Right cardiac atrium (tissue), 5 donors: ENCODE data around the gene ZNF655. TPM values are rescaled to one million over a fixed set of nuclear protein-coding genes. Genes with fewer than 3 reads are reported as not detected.
"Not testable (repeated sequence)": the region's sequence is repeated elsewhere in the genome, so short reads cannot be mapped to it uniquely, and the experiment has no call there.

ENCODE experiments used
- ATAC-seq, 2 donors: fragments of 200-7000 bp; cut with Tn5 transposase; one replicate each; pipeline versions ENCODE4 v1.8.0 to v1.9.1; 2020; ENCODE audit warnings: moderate library complexity in 2 of 2, mild to moderate bottlenecking in 1 of 2
- DNase-seq, 3 donors: peaks; one replicate each; pipeline ENCODE4 v3.0.0-alpha.2; 2020
- H3K27ac ChIP-seq: one replicate; pipeline ENCODE4 v1.5.1; 2013; ENCODE audit warnings: mild to moderate bottlenecking, low read length, control low read depth, moderate library complexity
- H3K27me3 ChIP-seq: one replicate; pipeline ENCODE4 v1.6.1; 2013; ENCODE audit not compliant: control insufficient read depth, insufficient read depth
- H3K4me1 ChIP-seq: one replicate; pipeline ENCODE4 v1.6.1; 2013; ENCODE audit warnings: low read length; ENCODE audit not compliant: control insufficient read depth, insufficient read depth
- H3K4me3 ChIP-seq: one replicate; pipeline ENCODE4 v1.5.1; 2013; ENCODE audit warnings: low read length, control low read depth
- H3K9me3 ChIP-seq: one replicate; pipeline ENCODE4 v1.6.1; 2013; ENCODE audit warnings: low read length; ENCODE audit not compliant: control insufficient read depth
- WGBS: extraction: QIAGEN DNeasy Blood & Tissue Kit; methylation state at CpG from one replicate; pipeline ENCODE4 v1.1.7; 2013; 5-methylcytosine and 5-hydroxymethylcytosine counted together
- intact Hi-C, 4 donors: fragments of 100-400 bp; cut with DNase I; formaldehyde crosslinking; loops; one replicate each; pipeline versions ENCODE4 v1.11.0 to v1.14.0; 2022 to 2023
- polyA plus RNA-seq: library from polyadenylated mRNA; stranded (reverse); fragments of 200-250 nt; gene quantifications from one replicate; pipeline ENCODE4 v1.2.3, GENCODE V29; 2013
- total RNA-seq, 4 donors: library from RNA; stranded (reverse); fragmentation: NEBNext Ultra II Directional; extraction: Animal tissue kit (Norgen Biotek cat#: 25700); gene quantifications; one replicate each; pipeline ENCODE4 v1.2.1, GENCODE V29; 2021
- donor health status: healthy with polysubstance abuse.
- donor health status: DM: no; HTN: yes; CAD: no.
- donor health status: DM: no; HTN: no; CAD: no.
- donor health status: DM: no; HTN: yes; CAD: no; lungs with severe emphysema.
- donor health status: DM: yes; HTN: yes; CAD: no.

Gene ZNF655
- total and polyA plus RNA-seq, 5 donors, result 31.5 to 45.5 (median 38.7) TPM

GRCh38 chr7:99559175-99559915 lies 903 bp downstream of the ZNF655 start:
- Histone ChIP-seq H3K27ac (peak overlapping the region; percentile 88), H3K27me3 (no peaks in the 10 kb centered on the region), H3K4me3 (peak overlapping the region; percentile 54), H3K4me1 (peaks cover 2% of the 10 kb centered on the region), H3K9me3 (no peaks in the 10 kb centered on the region)
- intact Hi-C loops, result loop anchor here in 1 of 4 donors (10.0 kb wide), 1 partner anchor 55 kb away; the partner anchor contains the start of genes ZKSCAN5 and ZNF394
- no peak for DNase-seq
- ATAC-seq, result no peak
- 27% methylated on average over 31 of the region's 31 CpGs for WGBS

GRCh38 chr7:99560834-99561736 lies 2.6 kb downstream of the ZNF655 start:
- 92% methylated on average over 7 of the region's 7 CpGs for WGBS
- intact Hi-C loops, result no loop called here
- no peak for DNase-seq
- no peak overlapping the region for H3K4me3 ChIP-seq
- H3K9me3 ChIP-seq, result no peaks in the 10 kb centered on the region
- peaks cover 2% of the 10 kb centered on the region for H3K4me1 ChIP-seq
- no peak overlapping the region for H3K27ac ChIP-seq
- ATAC-seq, result no peak
- H3K27me3 ChIP-seq, result no peaks in the 10 kb centered on the region

- H3K4me1 ChIP-seq, result peaks cover 2% of the 10 kb centered on the region
- intact Hi-C loops, result no loop called here
Observed at GRCh38 chr7:99561737-99562051, 3.3 kb downstream of the ZNF655 start.

GRCh38 chr7:99562114-99562784 lies 3.8 kb downstream of the ZNF655 start:
- Histone ChIP-seq H3K9me3 (no peaks in the 10 kb centered on the region), H3K4me1 (peaks cover 2% of the 10 kb centered on the region), H3K27ac (no peak overlapping the region), H3K4me3 (no peak overlapping the region), H3K27me3 (no peaks in the 10 kb centered on the region)
- WGBS, result 78% methylated on average over 9 of the region's 9 CpGs
- DNase-seq (no peak), ATAC-seq (no peak)
- intact Hi-C loops, result no loop called here

More at GRCh38 chr7:99561737-99562051, 3.3 kb downstream of the ZNF655 start:
- DNase-seq, result no peak
- no peaks in the 10 kb centered on the region for H3K27me3 ChIP-seq
- no peak overlapping the region for H3K27ac ChIP-seq
- no peak for ATAC-seq
- no peaks in the 10 kb centered on the region for H3K9me3 ChIP-seq
- 95% methylated on average over 2 of the region's 2 CpGs for WGBS
- H3K4me3 ChIP-seq, result no peak overlapping the region

GRCh38 chr7:99562832-99563231 lies 4.4 kb downstream of the ZNF655 start:
- Histone ChIP-seq H3K4me1 (peaks cover 2% of the 10 kb centered on the region), H3K9me3 (no peaks in the 10 kb centered on the region), H3K27me3 (no peaks in the 10 kb centered on the region), H3K4me3 (no peak overlapping the region), H3K27ac (no peak overlapping the region)
- DNase-seq (no peak), ATAC-seq (no peak)
- WGBS, result 56% methylated on average over 2 of the region's 2 CpGs
- intact Hi-C loops, result no loop called here

- ATAC-seq, result no peak
- H3K27ac ChIP-seq, result no peak overlapping the region
- no peak for DNase-seq
- H3K9me3 ChIP-seq, result no peaks in the 10 kb centered on the region
- no peaks in the 10 kb centered on the region for H3K27me3 ChIP-seq
- intact Hi-C loops, result no loop called here
- peaks cover 2% of the 10 kb centered on the region for H3K4me1 ChIP-seq
- no peak overlapping the region for H3K4me3 ChIP-seq
- 84% methylated on average over 10 of the region's 10 CpGs for WGBS
Observed at GRCh38 chr7:99563650-99564049, 5.2 kb downstream of the ZNF655 start.

- WGBS, result 97% methylated on average over 7 of the region's 7 CpGs
Observed at GRCh38 chr7:99568770-99569169, 10.3 kb downstream of the ZNF655 start.

GRCh38 chr7:99571768-99572167 lies 13.3 kb downstream of the ZNF655 start:
- intact Hi-C loops, result no loop called here
- no peaks in the 10 kb centered on the region for H3K9me3 ChIP-seq
- WGBS, result 85% methylated on average over 3 of the region's 3 CpGs

More at GRCh38 chr7:99568770-99569169, 10.3 kb downstream of the ZNF655 start:
- H3K27me3 ChIP-seq, H3K9me3 ChIP-seq, H3K4me1 ChIP-seq, H3K4me3 ChIP-seq, DNase-seq, intact Hi-C loops, ATAC-seq, H3K27ac ChIP-seq: not testable (repeated sequence)

GRCh38 chr7:99573257-99573656 lies 14.8 kb downstream of the ZNF655 start:
- ATAC-seq, result no peak
- no peak for DNase-seq
- H3K27me3 ChIP-seq, result no peaks in the 10 kb centered on the region
- H3K4me1 ChIP-seq, result peaks cover 2% of the 10 kb centered on the region
- no peaks in the 10 kb centered on the region for H3K9me3 ChIP-seq
- intact Hi-C loops, result no loop called here
- H3K27ac ChIP-seq, result no peak overlapping the region
- H3K4me3 ChIP-seq, result no peak overlapping the region
- 83% methylated on average over 1 of the region's 1 CpG for WGBS

More at GRCh38 chr7:99571768-99572167, 13.3 kb downstream of the ZNF655 start:
- Histone ChIP-seq H3K27me3 (no peaks in the 10 kb centered on the region), H3K27ac (no peak overlapping the region), H3K4me3 (no peak overlapping the region), H3K4me1 (no peaks in the 10 kb centered on the region)
- ATAC-seq (no peak), DNase-seq (no peak)

- no peak overlapping the region for H3K4me3 ChIP-seq
- H3K9me3 ChIP-seq, result no peaks in the 10 kb centered on the region
- no peak for ATAC-seq
- intact Hi-C loops, result no loop called here
- no peaks in the 10 kb centered on the region for H3K27me3 ChIP-seq
- peaks cover 2% of the 10 kb centered on the region for H3K4me1 ChIP-seq
- WGBS, result 72% methylated on average over 3 of the region's 3 CpGs
- no peak overlapping the region for H3K27ac ChIP-seq
- DNase-seq, result no peak
Observed at GRCh38 chr7:99576251-99576650, 17.8 kb downstream of the ZNF655 start.
